ENCODE results near the gene PCSK2. TPM values are rescaled to one million over a fixed set of nuclear protein-coding genes. Genes with fewer than 3 reads are reported as not detected.
"Not testable (repeated sequence)": the region's sequence is repeated elsewhere in the genome, so short reads cannot be mapped to it uniquely, and the experiment has no call there.

PCSK2 gene
- total RNA-seq, 1 experiment from 2014 or later, result not detected

DNA sequence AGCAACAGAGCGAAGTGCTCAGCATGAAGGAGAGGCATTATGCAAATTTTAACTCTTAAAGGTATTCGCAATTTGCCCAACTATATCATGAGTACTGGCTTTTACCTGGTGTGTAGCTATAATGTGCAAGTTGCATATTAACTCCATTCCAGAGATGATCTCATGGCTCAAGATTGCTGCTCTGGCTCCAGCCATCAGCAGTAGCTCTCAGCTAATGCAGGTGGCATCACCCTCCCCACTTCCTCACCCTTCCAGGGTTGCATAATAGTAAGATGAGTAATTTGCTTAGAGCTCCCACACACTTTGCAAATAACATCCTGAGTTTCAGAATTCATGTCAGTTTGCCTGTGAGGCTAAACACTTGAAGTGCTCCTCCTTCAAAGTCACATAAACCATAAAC is 15.9 kb upstream of the PCSK2 start:
- Histone ChIP-seq H3K27me3 (replicated peaks; ENCODE audit: control insufficient read depth, insufficient read depth, low read length) (no peaks in the 10 kb centered on the region; the same call in 1 of the 2 replicates), H3K36me3 (ENCODE audit: control insufficient read depth, insufficient read depth, low read length) (no peaks in the 10 kb centered on the region), H3K9me3 (no peaks in the 10 kb centered on the region), H3K4me1 (no peaks in the 10 kb centered on the region), H3K4me3 (ENCODE audit: low read depth, low read length) (no peak overlapping the region)
- DNase-seq, result peak in 1 of 2 experiments; percentile 15
- ChIA-PET CTCF (no interaction called here), POLR2A (no interaction called here)
- no peak for TF ChIP-seq CTCF (IDR thresholded peaks at IDR 0.05; ENCODE audit: insufficient read depth in 1 of 2, low read depth in 1 of 2, low read length in 1 of 2, severe bottlenecking in 1 of 2, unreplicated experiment in 1 of 2)
- Mint-ChIP-seq H3K4me3 (ENCODE audit: unreplicated experiment) (no peak overlapping the region), H3K27ac (ENCODE audit: unreplicated experiment) (no peak overlapping the region), H3K36me3 (ENCODE audit: insufficient read depth, unreplicated experiment) (no peaks in the 10 kb centered on the region), H3K9me3 (ENCODE audit: unreplicated experiment) (no peaks in the 10 kb centered on the region), H3K4me1 (ENCODE audit: low read depth, unreplicated experiment) (no peaks in the 10 kb centered on the region), H3K27me3 (ENCODE audit: insufficient read depth, unreplicated experiment) (peaks cover 10% of the 10 kb centered on the region)
- no TSS peak for BruUV-seq (replicated peaks)
- intact Hi-C loops (cut with micrococcal nuclease; ENCODE audit: unreplicated experiment), result no loop called here

GRCh38 chr20:17215167-17215566 is 11.7 kb upstream of the PCSK2 start:
- H3K27me3 ChIP-seq (replicated peaks; ENCODE audit: control insufficient read depth, insufficient read depth, low read length), result no peaks in the 10 kb centered on the region
- CTCF ChIA-PET, result no interaction called here
- H3K9me3 Mint-ChIP-seq (ENCODE audit: unreplicated experiment), result no peaks in the 10 kb centered on the region
- peaks cover 8% of the 10 kb centered on the region for H3K27me3 Mint-ChIP-seq (ENCODE audit: insufficient read depth, unreplicated experiment)
- H3K4me1 ChIP-seq, result no peaks in the 10 kb centered on the region
- no peak for DNase-seq
- no peak overlapping the region for H3K27ac Mint-ChIP-seq (ENCODE audit: unreplicated experiment)
- no peak for TF ChIP-seq CTCF (IDR thresholded peaks at IDR 0.05; ENCODE audit: insufficient read depth in 1 of 2, low read depth in 1 of 2, low read length in 1 of 2, severe bottlenecking in 1 of 2, unreplicated experiment in 1 of 2)
- no peak overlapping the region for H3K4me3 ChIP-seq (ENCODE audit: low read depth, low read length)
- no peaks in the 10 kb centered on the region for H3K36me3 Mint-ChIP-seq (ENCODE audit: insufficient read depth, unreplicated experiment)
- BruUV-seq (replicated peaks), result no TSS peak
- H3K36me3 ChIP-seq (ENCODE audit: control insufficient read depth, insufficient read depth, low read length), result no peaks in the 10 kb centered on the region
- intact Hi-C loops (cut with micrococcal nuclease; ENCODE audit: unreplicated experiment), result no loop called here
- no peaks in the 10 kb centered on the region for H3K9me3 ChIP-seq
- POLR2A ChIA-PET, result no interaction called here
- no peak overlapping the region for H3K4me3 Mint-ChIP-seq (ENCODE audit: unreplicated experiment)
- no peaks in the 10 kb centered on the region for H3K4me1 Mint-ChIP-seq (ENCODE audit: low read depth, unreplicated experiment)

DNA sequence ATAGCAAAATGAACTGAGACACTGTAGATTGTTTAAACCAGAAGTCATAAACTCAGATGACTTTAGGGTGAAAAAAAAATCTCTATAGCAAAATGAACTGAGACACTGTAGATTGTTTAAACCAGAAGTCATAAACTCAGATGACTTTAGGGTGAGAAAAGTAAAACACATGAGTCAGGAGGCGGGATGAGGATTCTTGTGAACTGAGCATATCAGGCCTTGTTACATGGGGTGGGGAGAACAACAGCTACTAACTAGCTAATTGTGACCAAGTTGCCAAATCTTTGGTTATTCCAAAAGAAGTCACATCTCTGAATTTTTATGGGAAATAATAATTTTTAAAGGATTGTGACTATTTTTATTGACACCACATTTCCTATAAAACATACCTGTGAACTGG is 7.0 kb upstream of the PCSK2 start:
- H3K9me3 Mint-ChIP-seq (ENCODE audit: unreplicated experiment); H3K4me1 ChIP-seq; H3K9me3 ChIP-seq; H3K36me3 Mint-ChIP-seq (ENCODE audit: insufficient read depth, unreplicated experiment); DNase-seq; H3K27me3 ChIP-seq (replicated peaks; ENCODE audit: control insufficient read depth, insufficient read depth, low read length); H3K4me3 Mint-ChIP-seq (ENCODE audit: unreplicated experiment); POLR2A ChIA-PET; intact Hi-C loops (cut with micrococcal nuclease; ENCODE audit: unreplicated experiment); H3K36me3 ChIP-seq (ENCODE audit: control insufficient read depth, insufficient read depth, low read length); BruUV-seq (replicated peaks); H3K27ac Mint-ChIP-seq (ENCODE audit: unreplicated experiment); H3K4me3 ChIP-seq (ENCODE audit: low read depth, low read length); H3K4me1 Mint-ChIP-seq (ENCODE audit: low read depth, unreplicated experiment); CTCF ChIA-PET: not testable (repeated sequence)
- peaks cover 10% of the 10 kb centered on the region for H3K27me3 Mint-ChIP-seq (ENCODE audit: insufficient read depth, unreplicated experiment)

DNA sequence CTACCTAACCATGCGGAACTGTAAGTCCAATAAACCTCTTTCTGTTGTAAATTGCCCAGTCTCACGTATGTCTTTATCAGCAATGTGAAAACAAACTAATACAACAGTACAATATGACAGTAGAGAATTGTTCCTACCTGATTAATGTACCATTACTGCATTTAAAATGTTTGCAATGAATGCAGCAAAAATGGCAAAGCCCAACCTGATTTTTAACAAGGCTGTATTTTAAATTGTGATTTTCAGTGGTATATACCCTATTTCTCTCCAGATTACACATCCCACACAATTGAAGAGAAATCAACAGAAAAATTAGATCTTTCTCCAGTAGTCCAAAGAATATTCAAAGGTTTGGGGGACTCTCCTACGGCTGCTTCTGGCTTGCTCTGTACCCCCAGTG is 3.3 kb upstream of the PCSK2 start:
- CTCF ChIA-PET, result no interaction called here
- Mint-ChIP-seq H3K27me3 (ENCODE audit: insufficient read depth, unreplicated experiment) (peaks cover 27% of the 10 kb centered on the region), H3K27ac (ENCODE audit: unreplicated experiment) (no peak overlapping the region), H3K4me1 (ENCODE audit: low read depth, unreplicated experiment) (no peaks in the 10 kb centered on the region), H3K4me3 (ENCODE audit: unreplicated experiment) (no peak overlapping the region), H3K36me3 (ENCODE audit: insufficient read depth, unreplicated experiment) (no peaks in the 10 kb centered on the region), H3K9me3 (ENCODE audit: unreplicated experiment) (no peaks in the 10 kb centered on the region)
- no TSS peak for BruUV-seq (replicated peaks)
- no peak for DNase-seq
- Histone ChIP-seq H3K4me1 (no peaks in the 10 kb centered on the region), H3K36me3 (ENCODE audit: control insufficient read depth, insufficient read depth, low read length) (no peaks in the 10 kb centered on the region), H3K4me3 (ENCODE audit: low read depth, low read length) (no peak overlapping the region), H3K27me3 (replicated peaks; ENCODE audit: control insufficient read depth, insufficient read depth, low read length) (no peaks in the 10 kb centered on the region; the same call in 1 of the 2 replicates), H3K9me3 (no peaks in the 10 kb centered on the region)
- POLR2A ChIA-PET, result no interaction called here
- no peak for TF ChIP-seq CTCF (IDR thresholded peaks at IDR 0.05; ENCODE audit: insufficient read depth in 1 of 2, low read depth in 1 of 2, low read length in 1 of 2, severe bottlenecking in 1 of 2, unreplicated experiment in 1 of 2)
- intact Hi-C loops (cut with micrococcal nuclease; ENCODE audit: unreplicated experiment), result no loop called here
